B cell (primary cell): Measurements from ENCODE around the gene RPH3AL.

Experiments
- EZH2 ChIP-seq: IDR thresholded peaks from 2 replicates; pipeline ENCODE4 v1.6.1; 2012; ENCODE audit warnings: borderline replicate concordance, low read depth, mild to moderate bottlenecking, moderate library complexity, low read length; ENCODE audit not compliant: insufficient read depth, poor library complexity, severe bottlenecking
- TF ChIP-seq, protein P1 (sequence below): fragments of 200-600 bp; IDR thresholded peaks from one replicate; pipeline ENCODE4 v1.8.0; 2022; ENCODE audit warnings: antibody characterized with exemption, mild to moderate bottlenecking

DNA sequence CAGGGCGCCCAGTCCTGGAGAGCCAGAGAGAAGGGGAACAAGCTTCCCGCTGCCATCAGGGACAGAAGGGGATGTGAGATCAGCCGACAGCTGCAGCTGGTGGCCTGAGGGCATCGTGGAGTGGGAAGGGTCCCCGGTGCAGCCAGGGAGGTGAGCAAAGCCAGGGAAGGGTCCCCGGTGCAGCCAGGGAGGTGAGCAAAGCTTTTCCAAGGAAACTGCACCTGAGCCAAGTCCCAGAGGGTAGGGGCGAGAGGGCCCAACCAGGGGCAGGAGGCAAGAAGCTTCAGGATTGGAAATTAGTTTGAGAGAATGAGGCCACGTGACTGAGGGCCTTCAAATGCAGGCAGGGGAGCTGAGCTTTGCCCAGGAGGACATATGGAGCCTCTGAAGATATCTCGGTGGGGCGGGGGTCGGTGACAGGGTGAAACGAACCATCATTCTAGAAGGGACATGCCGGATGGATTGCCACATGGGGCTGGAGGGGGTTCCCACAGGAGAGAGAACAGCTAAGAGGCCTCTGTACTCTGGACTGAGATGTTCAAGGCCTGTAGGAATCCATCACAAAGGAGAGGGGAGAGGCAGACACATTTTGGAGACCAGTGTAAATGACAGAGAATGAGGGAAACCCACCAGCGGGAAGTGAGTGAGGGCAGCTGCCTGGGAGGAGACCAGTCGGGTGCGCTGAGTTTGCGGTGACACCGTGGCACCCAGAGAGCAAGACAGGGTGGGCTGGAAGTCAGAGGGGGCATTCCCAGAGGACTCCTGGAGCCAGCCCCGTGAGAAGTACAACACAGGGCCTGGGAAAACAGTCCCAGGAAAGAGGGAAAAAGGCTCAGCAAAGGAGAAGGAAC lies 31.4 kb upstream of the RPH3AL start:
- TF ChIP-seq, protein P1, sequence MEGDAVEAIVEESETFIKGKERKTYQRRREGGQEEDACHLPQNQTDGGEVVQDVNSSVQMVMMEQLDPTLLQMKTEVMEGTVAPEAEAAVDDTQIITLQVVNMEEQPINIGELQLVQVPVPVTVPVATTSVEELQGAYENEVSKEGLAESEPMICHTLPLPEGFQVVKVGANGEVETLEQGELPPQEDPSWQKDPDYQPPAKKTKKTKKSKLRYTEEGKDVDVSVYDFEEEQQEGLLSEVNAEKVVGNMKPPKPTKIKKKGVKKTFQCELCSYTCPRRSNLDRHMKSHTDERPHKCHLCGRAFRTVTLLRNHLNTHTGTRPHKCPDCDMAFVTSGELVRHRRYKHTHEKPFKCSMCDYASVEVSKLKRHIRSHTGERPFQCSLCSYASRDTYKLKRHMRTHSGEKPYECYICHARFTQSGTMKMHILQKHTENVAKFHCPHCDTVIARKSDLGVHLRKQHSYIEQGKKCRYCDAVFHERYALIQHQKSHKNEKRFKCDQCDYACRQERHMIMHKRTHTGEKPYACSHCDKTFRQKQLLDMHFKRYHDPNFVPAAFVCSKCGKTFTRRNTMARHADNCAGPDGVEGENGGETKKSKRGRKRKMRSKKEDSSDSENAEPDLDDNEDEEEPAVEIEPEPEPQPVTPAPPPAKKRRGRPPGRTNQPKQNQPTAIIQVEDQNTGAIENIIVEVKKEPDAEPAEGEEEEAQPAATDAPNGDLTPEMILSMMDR: no peak
- TF ChIP-seq EZH2: no peak
